Uterus (tissue), 4 donors: Measurements from ENCODE around the gene ASPHD1. TPM values are rescaled to one million over a fixed set of nuclear protein-coding genes. Genes with fewer than 3 reads are reported as not detected.

Source experiments
- DNase-seq, 2 donors: peaks; one replicate each; pipeline ENCODE4 v3.0.0-alpha.2; 2019 to 2020
- H3K27ac ChIP-seq, 2 donors: fragments of 200-600 bp; sonication (generic); 1 replicate in 1 of 2; 2 replicates in 1 of 2; pipeline ENCODE4 v1.5.1; 2016 to 2018
- H3K27me3 ChIP-seq, 2 donors: fragments of 200-600 bp; sonication (generic); one replicate each; pipeline ENCODE4 v1.5.1; 2018 to 2019; ENCODE audit warnings: control low read depth in 1 of 2
- H3K36me3 ChIP-seq, 2 donors: fragments of 200-600 bp; sonication (generic); one replicate each; pipeline ENCODE4 v1.5.1; 2019; ENCODE audit warnings: control low read depth in 1 of 2
- H3K4me1 ChIP-seq, 2 donors: fragments of 200-600 bp; sonication (generic); one replicate each; pipeline ENCODE4 v1.5.1; 2018 to 2019; ENCODE audit warnings: control low read depth in 1 of 2
- H3K4me3 ChIP-seq, 2 donors: fragments of 200-600 bp; sonication (generic); 1 replicate in 1 of 2; 2 replicates in 1 of 2; pipeline ENCODE4 v1.5.1; 2018 to 2019; ENCODE audit warnings: mild to moderate bottlenecking in 1 of 2
- H3K9me3 ChIP-seq, 2 donors: fragments of 200-600 bp; sonication (generic); one replicate each; pipeline ENCODE4 v1.5.1; 2019; ENCODE audit warnings: control low read depth in 1 of 2
- CTCF ChIP-seq, 4 experiments: fragments of 200-600 bp in 2 of 4; fragments of 450-650 bp in 2 of 4; sonication (generic) in 2 of 4; IDR thresholded peaks; one replicate each; pipeline ENCODE4 v1.5.1; 2016 to 2019; ENCODE audit warnings: antibody characterized with exemption in 4 of 4, mild to moderate bottlenecking in 2 of 4, moderate library complexity in 1 of 4
- POLR2A ChIP-seq, 2 donors: fragments of 450-650 bp; IDR thresholded peaks; one replicate each; pipeline ENCODE4 v1.6.1; 2016; ENCODE audit warnings: antibody characterized with exemption in 2 of 2, mild to moderate bottlenecking in 1 of 2, moderate library complexity in 1 of 2
- intact Hi-C: fragments of 100-400 bp; cut with DNase I; formaldehyde crosslinking; loops from one replicate; pipeline ENCODE4 v1.15.1; 2023; ENCODE audit warnings: low total_unique reads
- total RNA-seq, 4 donors: library from RNA; depleted of rRNA in 3 of 4; stranded (reverse); fragments of >200 nt in 3 of 4; gene quantifications; one replicate each; pipeline versions ENCODE4 v1.1.0 to v1.2.4, GENCODE V29; 2014 to 2023
- donor health status: DM: yes; HTN: yes; CAD: no.

The ASPHD1 gene
- total RNA-seq, 4 donors from 2014 or later, result 0.61 to 1.0 (median 1.0) TPM; not detected in 1

GRCh38 chr16:29916979-29917378 lies 16.7 kb downstream of the ASPHD1 start:
- H3K27me3 ChIP-seq, result no peaks in the 10 kb centered on the region
- no peaks in the 10 kb centered on the region for H3K4me1 ChIP-seq
- no peaks in the 10 kb centered on the region for H3K36me3 ChIP-seq
- no peak overlapping the region for H3K27ac ChIP-seq
- DNase-seq, result no peak
- intact Hi-C loops, result no loop called here
- no peaks in the 10 kb centered on the region for H3K9me3 ChIP-seq
- H3K4me3 ChIP-seq, result no peak overlapping the region
- TF ChIP-seq CTCF (IDR thresholded peaks at IDR 0.05), result no peak
- TF ChIP-seq POLR2A (IDR thresholded peaks at IDR 0.05), result no peak

GRCh38 chr16:29920288-29921033 lies 20.2 kb downstream of the ASPHD1 start:
- no peaks in the 10 kb centered on the region for H3K4me1 ChIP-seq
- H3K4me3 ChIP-seq, result no peak overlapping the region
- no peaks in the 10 kb centered on the region for H3K36me3 ChIP-seq
- H3K9me3 ChIP-seq, result no peaks in the 10 kb centered on the region
- intact Hi-C loops, result no loop called here
- DNase-seq, result no peak
- no peaks in the 10 kb centered on the region for H3K27me3 ChIP-seq
- TF ChIP-seq POLR2A (IDR thresholded peaks at IDR 0.05) (no peak), CTCF (IDR thresholded peaks at IDR 0.05) (no peak)
- H3K27ac ChIP-seq, result no peak overlapping the region

GRCh38 chr16:29921034-29921385 lies 20.7 kb downstream of the ASPHD1 start:
- intact Hi-C loops, result no loop called here

GRCh38 chr16:29922326-29922725 lies 22.0 kb downstream of the ASPHD1 start:
- TF ChIP-seq CTCF (IDR thresholded peaks at IDR 0.05) (no peak), POLR2A (IDR thresholded peaks at IDR 0.05) (no peak)
- Histone ChIP-seq H3K27ac (no peak overlapping the region), H3K36me3 (no peaks in the 10 kb centered on the region), H3K9me3 (no peaks in the 10 kb centered on the region), H3K4me1 (no peaks in the 10 kb centered on the region), H3K27me3 (no peaks in the 10 kb centered on the region), H3K4me3 (no peak overlapping the region)
- intact Hi-C loops, result no loop called here
- no peak for DNase-seq

More at GRCh38 chr16:29921034-29921385, 20.7 kb downstream of the ASPHD1 start:
- DNase-seq, result no peak
- H3K27ac ChIP-seq, result no peak overlapping the region
- H3K36me3 ChIP-seq, result no peaks in the 10 kb centered on the region
- H3K9me3 ChIP-seq, result no peaks in the 10 kb centered on the region
- no peak overlapping the region for H3K4me3 ChIP-seq
- H3K4me1 ChIP-seq, result no peaks in the 10 kb centered on the region
- TF ChIP-seq POLR2A (IDR thresholded peaks at IDR 0.05) (no peak), CTCF (IDR thresholded peaks at IDR 0.05) (no peak)
- no peaks in the 10 kb centered on the region for H3K27me3 ChIP-seq

GRCh38 chr16:29922986-29923501 lies 22.8 kb downstream of the ASPHD1 start:
- DNase-seq, result no peak
- intact Hi-C loops, result no loop called here

More at GRCh38 chr16:29922986-29923501, 22.8 kb downstream of the ASPHD1 start:
- H3K36me3 ChIP-seq, result no peaks in the 10 kb centered on the region
- no peaks in the 10 kb centered on the region for H3K4me1 ChIP-seq
- H3K27me3 ChIP-seq, result no peaks in the 10 kb centered on the region
- TF ChIP-seq CTCF (IDR thresholded peaks at IDR 0.05) (no peak), POLR2A (IDR thresholded peaks at IDR 0.05) (no peak)
- H3K4me3 ChIP-seq, result no peak overlapping the region
- no peak overlapping the region for H3K27ac ChIP-seq
- no peaks in the 10 kb centered on the region for H3K9me3 ChIP-seq
